ENCODE measurements around the gene GRB10. TPM values are rescaled to one million over a fixed set of nuclear protein-coding genes. Genes with fewer than 3 reads are reported as not detected.

The GRB10 gene
- total and polyA plus RNA-seq, 2 of the 8 experiments (the other 6 are each of a cell fraction or from before 2014, with no cell fraction given), result 35.7 to 97.0 TPM

DNA sequence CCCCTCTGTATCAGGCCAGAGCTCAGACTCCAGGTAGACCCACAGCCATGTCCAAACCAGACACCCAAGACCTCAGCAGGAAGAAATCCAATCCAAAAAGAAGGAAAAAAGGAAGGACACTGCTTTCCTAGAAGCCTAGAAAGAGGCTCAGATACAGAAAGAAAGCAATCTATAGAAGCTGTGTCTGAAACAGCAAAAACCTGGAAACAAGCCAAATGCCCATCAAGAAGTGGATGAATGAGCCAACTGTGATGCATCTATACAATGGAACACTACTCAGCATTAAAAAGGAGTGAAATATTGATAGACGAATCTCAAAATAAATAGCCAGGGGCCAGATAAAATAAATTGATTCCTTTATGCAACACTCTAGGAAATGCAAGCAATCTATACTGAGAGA, 31.6 kb downstream of the GRB10 start:
- H3K23me2 ChIP-seq (ENCODE audit: low read depth, low read length), result no peaks in the 10 kb centered on the region
- H3K9ac ChIP-seq (replicated peaks in 1 of 4; ENCODE audit: extremely low read depth in 1 of 4, low read depth in 3 of 4, low read length in 3 of 4), result no peak overlapping the region
- no peaks in the 10 kb centered on the region for H3K27me3 ChIP-seq (replicated peaks in 1 of 4; ENCODE audit: control insufficient read depth in 3 of 4, extremely low read depth in 1 of 4, insufficient read depth in 3 of 4, low read length in 3 of 4)
- no peak overlapping the region for H2BK20ac ChIP-seq (ENCODE audit: low read length)
- H2AFZ ChIP-seq (ENCODE audit: low read length), result no peak overlapping the region
- no peak overlapping the region for H3K4me2 ChIP-seq (ENCODE audit: insufficient read depth in 1 of 2, low read depth in 2 of 2, low read length in 2 of 2)
- no peak overlapping the region for H2BK15ac ChIP-seq (ENCODE audit: low read length)
- no peak overlapping the region for H3K4ac ChIP-seq (replicated peaks; ENCODE audit: insufficient read length, low read depth, low read length)
- no peak overlapping the region for H4K5ac ChIP-seq (ENCODE audit: insufficient read length, low read depth, low read length)
- peaks cover 20% of the 10 kb centered on the region for H3K79me1 ChIP-seq (ENCODE audit: low read depth, low read length)
- ChIA-PET CTCF (ENCODE audit: partially characterized antibody) (interaction anchor here (1.2 to 1.4 kb wide), 2 partner anchors 19 to 410 kb away, joined by 3 read pairs; no protein-coding TSS in a partner anchor), POLR2A (ENCODE audit: partially characterized antibody) (interaction anchor here (1.1 kb wide), 1 partner anchor 8 kb away, joined by 4 read pairs; no protein-coding TSS in a partner anchor)
- H3K56ac ChIP-seq (replicated peaks; ENCODE audit: insufficient read length, low read depth, low read length), result no peak overlapping the region
- H2BK5ac ChIP-seq (ENCODE audit: low read depth, low read length), result no peak overlapping the region
- H4K20me1 ChIP-seq (replicated peaks in 1 of 2; ENCODE audit: control insufficient read depth in 1 of 2, insufficient read depth in 2 of 2, low read length in 2 of 2), result peaks cover 19 to 34% of the 10 kb centered on the region in 2 experiments
- H2BK120ac ChIP-seq (replicated peaks; ENCODE audit: low read depth, low read length), result no peak overlapping the region
- H3K36me3 ChIP-seq (ENCODE audit: control insufficient read depth in 2 of 4, insufficient read depth in 4 of 4, low read length in 3 of 4), result peaks cover 0 to 7% (median 0%) of the 10 kb centered on the region in 4 experiments; a peak in 1 of 8 replicates
- DNase-seq (ENCODE audit: low read depth in 1 of 2, low spot score in 2 of 2) (no peak), FAIRE-seq (no peak)
- peaks cover 0 to 93% of the 10 kb centered on the region in 2 experiments; a peak in 3 of 4 replicates for H3K79me2 ChIP-seq (ENCODE audit: control insufficient read depth in 1 of 2, insufficient read depth in 2 of 2, low read length in 2 of 2)
- H3K14ac ChIP-seq (ENCODE audit: insufficient read length), result no peak overlapping the region
- H4K91ac ChIP-seq (replicated peaks; ENCODE audit: insufficient read length, low read length), result no peak overlapping the region
- peaks cover 3 to 21% (median 9%) of the 10 kb centered on the region in 4 experiments; a peak in 5 of 7 replicates for H3K4me1 ChIP-seq (replicated peaks in 1 of 4; ENCODE audit: control insufficient read depth in 3 of 4, insufficient read depth in 4 of 4, low read length in 3 of 4)
- H3K9me3 ChIP-seq (ENCODE audit: insufficient read depth in 2 of 2, low read depth in 1 of 2, low read length in 1 of 2), result no peaks in the 10 kb centered on the region
- H4K8ac ChIP-seq (ENCODE audit: extremely low read depth, insufficient read depth, low read length), result no peak overlapping the region
- H3K18ac ChIP-seq (ENCODE audit: extremely low read depth, low read length), result no peak overlapping the region
- H3K4me3 ChIP-seq (ENCODE audit: extremely low read depth in 1 of 4, insufficient read depth in 2 of 4, low read depth in 3 of 4, low read length in 4 of 4), result no peak overlapping the region
- no peak overlapping the region for H3K27ac ChIP-seq (ENCODE audit: low read depth, low read length)
- H2BK12ac ChIP-seq (ENCODE audit: low read depth, low read length), result no peak overlapping the region
- H3K23ac ChIP-seq (ENCODE audit: insufficient read length), result no peak overlapping the region
- no peak overlapping the region for H2AK5ac ChIP-seq (ENCODE audit: low read depth, low read length)
- 95% methylated on average over 1 of the region's 1 CpG; no CpG with 5 or more reads in 1 of the 2 experiments for WGBS, 2 experiments (ENCODE audit: extremely low coverage in 1 of 2, insufficient coverage in 1 of 2, insufficient read length in 1 of 2, insufficient replicate concordance in 2 of 2, low coverage in 1 of 2, low lambda C conversion rate in 2 of 2, missing lambda C conversion rate in 1 of 2)
- TF ChIP-seq BACH1 (IDR thresholded peaks at IDR 0.05; ENCODE audit: low read length), result no peak
- no peak for TF ChIP-seq TEAD4 (IDR thresholded peaks at IDR 0.05; ENCODE audit: low read depth, low read length)
- no peak for TF ChIP-seq SUZ12 (IDR thresholded peaks at IDR 0.05; ENCODE audit: low read length)
- TF ChIP-seq SIX5 (IDR thresholded peaks at IDR 0.05; ENCODE audit: low read depth, low read length), result no peak
- TF ChIP-seq CHD2 (IDR thresholded peaks at IDR 0.05; ENCODE audit: low read length), result no peak
- no peak for TF ChIP-seq RBBP5 (IDR thresholded peaks at IDR 0.05; ENCODE audit: borderline replicate concordance, low read depth, low read length)
- TF ChIP-seq KDM4A (IDR thresholded peaks at IDR 0.05; ENCODE audit: low read depth, low read length, severe bottlenecking), result no peak
- TF ChIP-seq CBX8 (IDR thresholded peaks at IDR 0.05; ENCODE audit: borderline replicate concordance, low read depth, low read length), result no peak
- no peak for TF ChIP-seq EP300 (IDR thresholded peaks at IDR 0.05; ENCODE audit: borderline replicate concordance in 1 of 2, low read depth in 2 of 2, low read length in 2 of 2)
- TF ChIP-seq, protein P1, sequence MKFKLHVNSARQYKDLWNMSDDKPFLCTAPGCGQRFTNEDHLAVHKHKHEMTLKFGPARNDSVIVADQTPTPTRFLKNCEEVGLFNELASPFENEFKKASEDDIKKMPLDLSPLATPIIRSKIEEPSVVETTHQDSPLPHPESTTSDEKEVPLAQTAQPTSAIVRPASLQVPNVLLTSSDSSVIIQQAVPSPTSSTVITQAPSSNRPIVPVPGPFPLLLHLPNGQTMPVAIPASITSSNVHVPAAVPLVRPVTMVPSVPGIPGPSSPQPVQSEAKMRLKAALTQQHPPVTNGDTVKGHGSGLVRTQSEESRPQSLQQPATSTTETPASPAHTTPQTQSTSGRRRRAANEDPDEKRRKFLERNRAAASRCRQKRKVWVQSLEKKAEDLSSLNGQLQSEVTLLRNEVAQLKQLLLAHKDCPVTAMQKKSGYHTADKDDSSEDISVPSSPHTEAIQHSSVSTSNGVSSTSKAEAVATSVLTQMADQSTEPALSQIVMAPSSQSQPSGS (IDR thresholded peaks at IDR 0.05; ENCODE audit: low read length), result no peak

Data from H1 (cell line).